Neural progenitor cell (in vitro differentiated cells): ENCODE measurements around the gene DGKE. TPM values are rescaled to one million over a fixed set of nuclear protein-coding genes. Genes with fewer than 3 reads are reported as not detected.
A peak's percentile ranks its signal among the peaks of the same experiment; 100 is the strongest.

Source experiments
- DNase-seq: peaks from one replicate; pipeline ENCODE4 v3.0.0-alpha.2; 2016; ENCODE audit warnings: low spot score
- H2AFZ ChIP-seq: fragments of 200-600 bp; sonication (generic); replicated peaks from 2 replicates; pipeline ENCODE4 v1.6.1; 2016; ENCODE audit warnings: antibody characterized with exemption
- H3F3A ChIP-seq: fragments of 200-600 bp; sonication (generic); 2 replicates; pipeline ENCODE4 v1.6.1; 2016; ENCODE audit warnings: antibody characterized with exemption, low read depth
- H3K27ac ChIP-seq: fragments of 200-600 bp; sonication (generic); 2 replicates; pipeline ENCODE4 v1.5.1; 2016; ENCODE audit warnings: mild to moderate bottlenecking
- H3K27me3 ChIP-seq: fragments of 200-600 bp; sonication (generic); 2 replicates; pipeline ENCODE4 v1.6.1; 2016; ENCODE audit warnings: mild to moderate bottlenecking, moderate library complexity
- H3K36me3 ChIP-seq: fragments of 200-600 bp; sonication (generic); 2 replicates; pipeline ENCODE4 v1.5.1; 2016
- H3K4me1 ChIP-seq: fragments of 200-600 bp; sonication (generic); 2 replicates; pipeline ENCODE4 v1.6.1; 2016; ENCODE audit warnings: mixed run types
- H3K4me2 ChIP-seq: fragments of 200-600 bp; sonication (generic); 2 replicates; pipeline ENCODE4 v1.6.1; 2016
- H3K4me3 ChIP-seq: fragments of 200-600 bp; sonication (generic); 2 replicates; pipeline ENCODE4 v1.5.1; 2016
- H3K79me2 ChIP-seq: fragments of 200-600 bp; sonication (generic); 2 replicates; pipeline ENCODE4 v1.6.1; 2016; ENCODE audit warnings: low read depth
- H3K9ac ChIP-seq: fragments of 200-600 bp; sonication (generic); 2 replicates; pipeline ENCODE4 v1.6.1; 2016
- H3K9me3 ChIP-seq: fragments of 200-600 bp; sonication (generic); 2 replicates; pipeline ENCODE4 v1.5.1; 2016; ENCODE audit warnings: low read depth
- H4K20me1 ChIP-seq: fragments of 200-600 bp; sonication (generic); 2 replicates; pipeline ENCODE4 v1.6.1; 2016; ENCODE audit warnings: low read depth
- H3K27ac Mint-ChIP-seq: 3 replicates; pipeline ENCODE4 v1.8.0; 2021; ENCODE audit warnings: mixed read lengths
- H3K27me3 Mint-ChIP-seq: 2 replicates; pipeline ENCODE4 v1.8.0; 2022; ENCODE audit warnings: low read depth, mild to moderate bottlenecking, inconsistent platforms, moderate library complexity, mixed read lengths; ENCODE audit not compliant: insufficient read depth
- H3K36me3 Mint-ChIP-seq: 3 replicates; pipeline ENCODE4 v1.8.0; 2021; ENCODE audit warnings: mixed read lengths
- H3K4me1 Mint-ChIP-seq: 3 replicates; pipeline ENCODE4 v1.8.0; 2021; ENCODE audit warnings: mixed read lengths
- H3K4me3 Mint-ChIP-seq: 3 replicates; pipeline ENCODE4 v1.8.0; 2021; ENCODE audit warnings: mild to moderate bottlenecking, moderate library complexity, mixed read lengths
- H3K9me3 Mint-ChIP-seq: 3 replicates; pipeline ENCODE4 v1.8.0; 2020; ENCODE audit warnings: mixed read lengths
- EZH2 ChIP-seq: fragments of 200-600 bp; sonication (generic); IDR thresholded peaks from 2 replicates; pipeline ENCODE4 v1.6.1; 2017; ENCODE audit warnings: antibody characterized with exemption, mild to moderate bottlenecking, moderate library complexity
- EZH2phosphoT487 ChIP-seq: fragments of 200-600 bp; sonication (generic); IDR thresholded peaks from 2 replicates; pipeline ENCODE4 v1.6.1; 2017; ENCODE audit warnings: antibody characterized with exemption
- total RNA-seq: library from RNA; depleted of rRNA; stranded (reverse); fragments of >200 nt; gene quantifications from 2 replicates; pipeline ENCODE4 v1.2.3, GENCODE V29; 2015; ENCODE audit warnings: low replicate concordance
- TF ChIP-seq, protein P1 (sequence below): fragments of 200-600 bp; sonication (generic); IDR thresholded peaks from 2 replicates; pipeline ENCODE4 v1.5.1; 2017; ENCODE audit warnings: antibody characterized with exemption, mild to moderate bottlenecking

DGKE gene
- total RNA-seq, 1 donor from 2014 or later: 7.5 TPM

DNA sequence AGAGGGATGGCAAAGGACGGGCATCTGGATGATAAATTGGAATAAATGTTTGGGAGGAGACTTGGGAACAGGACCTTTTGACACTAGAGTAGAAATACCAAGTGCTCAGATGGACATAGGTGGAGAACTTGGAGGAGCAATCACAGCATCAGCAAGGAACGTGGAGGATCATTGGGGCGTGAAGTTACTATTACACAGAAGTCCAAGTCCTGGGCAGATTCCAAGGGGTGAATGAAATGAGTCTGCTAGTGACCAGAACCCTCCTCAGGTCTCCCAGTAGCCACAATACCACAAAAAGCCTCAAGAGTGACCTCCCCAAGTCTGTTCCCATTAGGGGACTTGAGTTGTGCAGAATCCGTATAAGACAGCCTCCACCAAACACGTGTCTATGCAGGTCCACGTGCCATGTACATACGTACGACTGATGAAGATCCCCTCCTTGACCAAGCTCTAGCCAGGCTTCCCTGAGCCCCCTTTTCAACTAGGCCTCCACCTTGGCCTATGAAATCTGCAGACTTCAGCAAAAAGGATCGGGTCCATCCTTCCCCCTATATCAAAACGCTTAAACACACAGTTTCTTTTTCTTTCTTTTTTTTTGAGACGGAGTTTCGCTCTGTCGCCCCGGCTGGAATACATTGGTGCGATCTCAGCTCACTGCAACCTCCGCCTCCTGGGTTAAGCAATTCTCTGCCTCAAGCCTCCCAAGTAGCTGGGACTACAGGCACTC lies 2.4 kb upstream of the DGKE start:
- no peaks in the 10 kb centered on the region for H3K9me3 ChIP-seq
- Mint-ChIP-seq H3K4me3 (no peak overlapping the region), H3K9me3 (peaks cover 11% of the 10 kb centered on the region), H3K27ac (no peak overlapping the region), H3K36me3 (peaks cover 26% of the 10 kb centered on the region), H3K27me3 (peaks cover 4% of the 10 kb centered on the region), H3K4me1 (peaks cover 17% of the 10 kb centered on the region)
- peaks cover 20% of the 10 kb centered on the region for H3F3A ChIP-seq
- TF ChIP-seq EZH2phosphoT487: no peak
- TF ChIP-seq, protein P1, sequence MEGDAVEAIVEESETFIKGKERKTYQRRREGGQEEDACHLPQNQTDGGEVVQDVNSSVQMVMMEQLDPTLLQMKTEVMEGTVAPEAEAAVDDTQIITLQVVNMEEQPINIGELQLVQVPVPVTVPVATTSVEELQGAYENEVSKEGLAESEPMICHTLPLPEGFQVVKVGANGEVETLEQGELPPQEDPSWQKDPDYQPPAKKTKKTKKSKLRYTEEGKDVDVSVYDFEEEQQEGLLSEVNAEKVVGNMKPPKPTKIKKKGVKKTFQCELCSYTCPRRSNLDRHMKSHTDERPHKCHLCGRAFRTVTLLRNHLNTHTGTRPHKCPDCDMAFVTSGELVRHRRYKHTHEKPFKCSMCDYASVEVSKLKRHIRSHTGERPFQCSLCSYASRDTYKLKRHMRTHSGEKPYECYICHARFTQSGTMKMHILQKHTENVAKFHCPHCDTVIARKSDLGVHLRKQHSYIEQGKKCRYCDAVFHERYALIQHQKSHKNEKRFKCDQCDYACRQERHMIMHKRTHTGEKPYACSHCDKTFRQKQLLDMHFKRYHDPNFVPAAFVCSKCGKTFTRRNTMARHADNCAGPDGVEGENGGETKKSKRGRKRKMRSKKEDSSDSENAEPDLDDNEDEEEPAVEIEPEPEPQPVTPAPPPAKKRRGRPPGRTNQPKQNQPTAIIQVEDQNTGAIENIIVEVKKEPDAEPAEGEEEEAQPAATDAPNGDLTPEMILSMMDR: no peak
- TF ChIP-seq EZH2: no peak
- H4K20me1 ChIP-seq: peaks cover 9% of the 10 kb centered on the region
- peaks cover 10% of the 10 kb centered on the region for H3K4me1 ChIP-seq
- no peak overlapping the region for H3K27ac ChIP-seq
- no peak overlapping the region for H3K4me3 ChIP-seq
- DNase-seq: no peak
- no peak overlapping the region for H3K4me2 ChIP-seq
- peaks cover 44% of the 10 kb centered on the region for H3K27me3 ChIP-seq
- no peak overlapping the region for H3K9ac ChIP-seq
- H3K36me3 ChIP-seq: no peaks in the 10 kb centered on the region
- H2AFZ ChIP-seq: no peak overlapping the region
- no peaks in the 10 kb centered on the region for H3K79me2 ChIP-seq

DNA sequence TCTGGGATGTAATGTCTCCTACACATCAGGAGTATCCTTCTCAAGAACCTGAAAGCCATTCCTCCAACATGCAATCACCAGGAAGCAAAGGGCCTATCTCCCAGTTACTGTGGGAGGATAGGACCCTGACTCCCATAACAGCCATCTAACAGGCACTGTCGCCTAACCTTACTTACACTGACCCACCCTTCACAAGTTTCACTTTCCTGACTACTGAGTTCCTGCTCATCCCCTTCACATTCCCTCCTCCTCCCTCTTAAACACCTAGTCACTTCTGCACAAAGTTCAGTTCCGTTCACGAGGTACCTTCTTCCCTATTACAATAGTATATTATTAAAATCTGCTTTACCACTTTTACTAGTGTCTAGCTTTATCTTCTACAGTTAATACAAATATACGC lies 1.5 kb upstream of the DGKE start:
- Mint-ChIP-seq H3K27ac (no peak overlapping the region), H3K4me1 (peaks cover 17% of the 10 kb centered on the region), H3K27me3 (peaks cover 4% of the 10 kb centered on the region), H3K9me3 (peaks cover 11% of the 10 kb centered on the region), H3K36me3 (peaks cover 26% of the 10 kb centered on the region), H3K4me3 (peak overlapping the region; percentile 86)
- Histone ChIP-seq H3K36me3 (no peaks in the 10 kb centered on the region), H3K27me3 (peaks cover 46% of the 10 kb centered on the region), H3K9ac (no peak overlapping the region), H3K9me3 (no peaks in the 10 kb centered on the region), H3K4me2 (peak overlapping the region; percentile 95), H3K4me3 (peak overlapping the region; percentile 72), H3F3A (peaks cover 20% of the 10 kb centered on the region), H4K20me1 (peaks cover 11% of the 10 kb centered on the region), H2AFZ (no peak overlapping the region), H3K79me2 (no peaks in the 10 kb centered on the region), H3K4me1 (peaks cover 10% of the 10 kb centered on the region), H3K27ac (no peak overlapping the region)
- TF ChIP-seq, protein P1: no peak
- no peak for TF ChIP-seq EZH2
- TF ChIP-seq EZH2phosphoT487: no peak
- no peak for DNase-seq

DNA sequence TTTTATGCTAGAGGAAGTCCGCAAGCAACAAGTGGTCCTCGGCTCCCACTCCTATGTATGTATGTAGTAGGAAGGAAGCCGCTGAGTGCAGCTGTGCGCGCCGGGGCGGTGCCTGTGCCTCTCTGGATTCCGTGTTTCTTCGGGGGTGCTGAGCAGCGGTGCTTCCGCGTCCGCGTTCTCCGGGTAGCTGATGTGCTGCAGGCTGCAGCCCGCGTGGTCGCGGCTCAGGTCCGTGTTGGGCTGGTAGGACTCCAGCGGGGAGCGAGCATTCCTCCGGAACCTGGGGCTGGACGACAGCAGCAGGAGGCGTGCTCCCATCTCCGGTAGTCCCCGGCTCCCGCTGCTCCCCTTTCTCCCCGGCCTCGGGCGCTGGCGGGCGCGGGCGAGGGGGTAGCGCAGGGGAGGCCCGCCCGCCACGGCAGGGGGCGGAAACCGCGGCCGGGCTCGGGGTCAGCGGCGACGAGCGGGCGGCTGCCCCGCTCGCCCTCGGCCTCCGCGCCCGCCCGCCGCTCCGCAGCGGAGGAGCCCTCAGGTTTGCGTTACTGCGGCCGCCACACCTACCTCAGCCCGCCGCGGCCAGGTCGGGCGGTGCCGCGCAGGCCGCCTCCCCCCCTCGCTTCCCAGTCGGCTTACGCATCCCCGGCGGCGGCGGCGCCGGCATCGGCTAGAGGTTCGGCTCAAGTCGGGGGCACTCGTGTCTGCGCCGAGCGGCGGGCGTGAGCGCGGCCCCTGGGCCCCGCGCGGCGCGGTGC lies 718 bp upstream of the DGKE start:
- peaks cover 26% of the 10 kb centered on the region for H3K36me3 Mint-ChIP-seq
- Histone ChIP-seq H4K20me1 (peaks cover 14% of the 10 kb centered on the region), H3K9me3 (no peaks in the 10 kb centered on the region), H2AFZ (peak overlapping the region; percentile 87), H3K79me2 (no peaks in the 10 kb centered on the region), H3K4me2 (peak overlapping the region; percentile 95), H3K27ac (no peak overlapping the region), H3K4me3 (peak overlapping the region; percentile 72), H3K4me1 (peaks cover 10% of the 10 kb centered on the region), H3K9ac (no peak overlapping the region), H3F3A (peaks cover 20% of the 10 kb centered on the region), H3K36me3 (no peaks in the 10 kb centered on the region), H3K27me3 (peaks cover 46% of the 10 kb centered on the region)
- no peak overlapping the region for H3K27ac Mint-ChIP-seq
- H3K4me1 Mint-ChIP-seq: peaks cover 17% of the 10 kb centered on the region
- H3K27me3 Mint-ChIP-seq: peaks cover 4% of the 10 kb centered on the region
- H3K4me3 Mint-ChIP-seq: peak overlapping the region; percentile 86
- H3K9me3 Mint-ChIP-seq: peaks cover 11% of the 10 kb centered on the region
- TF ChIP-seq EZH2phosphoT487: peak; percentile 29
- TF ChIP-seq, protein P1: no peak
- TF ChIP-seq EZH2: no peak
- DNase-seq: peak; percentile 90
